GM19328 (cell line): ENCODE results near the gene ANAPC15.

Experiments
- ATAC-seq: cut with Tn5 transposase; IDR thresholded peaks from one replicate; pipeline ENCODE4 v1.9.1; 2021; ENCODE audit warnings: mild to moderate bottlenecking, moderate library complexity; ENCODE audit not compliant: unreplicated experiment

Gene ANAPC15

GRCh38 chr11:72127923-72128322 lies 15.4 kb upstream of the ANAPC15 start:
- no peak for ATAC-seq

- no peak for ATAC-seq
Measured at GRCh38 chr11:72125956-72126355, 13.5 kb upstream of the ANAPC15 start.

DNA sequence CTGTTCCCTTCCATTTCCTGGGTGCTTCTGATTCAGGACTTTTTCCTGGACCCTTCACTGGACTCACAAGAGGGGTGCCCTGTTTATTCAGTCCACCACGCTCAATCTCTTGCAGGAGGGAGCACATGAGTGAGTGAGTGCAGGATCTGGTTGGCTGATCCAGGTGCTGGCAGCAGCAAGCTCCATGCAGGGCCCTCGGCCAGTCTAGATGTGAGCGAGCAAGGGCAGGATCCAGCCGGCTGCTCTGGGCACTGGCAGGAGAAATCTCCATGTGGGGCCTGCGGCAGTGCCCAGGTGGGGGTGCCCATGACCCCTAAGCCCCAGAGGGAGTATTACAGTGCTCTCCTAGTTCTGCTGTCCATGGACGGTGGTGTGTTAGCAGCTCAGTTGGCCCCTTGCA lies 11.6 kb upstream of the ANAPC15 start:
- ATAC-seq = no peak

DNA sequence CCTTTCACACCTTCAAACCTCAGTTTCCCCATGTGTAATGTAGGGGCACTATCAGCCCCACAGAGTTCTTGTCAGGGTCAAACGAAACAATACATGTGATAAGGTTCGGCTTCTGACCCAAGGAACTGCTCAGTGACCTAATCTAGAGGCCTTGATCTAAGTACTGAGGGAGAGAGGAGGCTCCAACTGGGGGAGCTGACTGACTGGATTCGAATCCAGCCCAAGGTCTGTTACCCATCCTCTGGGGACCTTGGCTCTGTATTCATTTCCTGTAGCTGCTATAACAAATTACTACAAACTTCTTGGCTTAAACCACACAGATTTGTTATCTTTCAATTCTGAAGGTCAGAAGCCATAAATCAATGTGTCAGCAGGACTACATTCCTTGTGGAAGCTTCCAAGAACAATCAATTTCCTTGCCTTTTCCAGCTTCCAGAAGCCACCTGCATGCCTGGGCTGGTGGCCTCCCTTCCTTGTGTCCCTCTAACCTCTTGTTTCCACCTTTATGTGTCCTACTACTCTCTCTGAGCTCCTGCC lies 10.7 kb upstream of the ANAPC15 start:
- no peak for ATAC-seq

DNA sequence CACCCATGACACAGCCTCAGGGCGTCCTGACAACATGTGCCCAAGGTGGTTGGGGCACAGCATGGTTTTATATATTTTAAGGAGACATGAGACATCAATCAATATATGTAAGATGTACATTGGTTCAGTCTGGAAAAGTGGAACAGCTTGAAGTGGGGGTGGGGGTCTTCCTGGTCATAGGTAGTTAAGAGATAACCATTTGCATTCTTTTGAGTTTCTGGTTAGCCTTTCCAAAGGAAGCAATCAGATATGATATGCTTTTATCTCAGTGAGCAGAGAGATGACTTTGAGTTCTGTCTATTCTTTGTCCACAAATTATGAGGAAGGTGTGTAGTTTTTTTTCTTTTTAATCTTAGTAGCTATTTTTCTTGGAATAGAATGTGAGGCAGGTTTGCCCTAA lies 10.1 kb upstream of the ANAPC15 start:
- no peak for ATAC-seq

DNA sequence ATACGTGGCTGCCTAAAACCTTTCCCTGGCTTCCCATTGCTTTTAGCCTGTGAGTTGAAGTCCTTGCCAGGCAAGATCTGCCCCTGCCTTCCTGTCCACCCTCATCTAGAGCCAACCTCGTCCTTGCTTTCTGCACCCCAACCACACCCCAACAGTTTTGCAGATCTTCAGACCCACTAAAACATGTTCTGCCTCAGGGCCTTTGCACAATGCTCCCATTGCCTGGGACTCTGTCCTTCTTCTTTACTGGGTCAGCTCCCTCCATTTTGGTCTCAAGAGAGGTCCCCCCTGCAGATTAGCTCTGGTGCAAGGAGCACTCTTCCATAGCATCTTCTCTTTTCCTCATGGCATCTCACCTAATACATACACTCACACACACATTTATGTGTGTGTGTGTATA lies 8.4 kb upstream of the ANAPC15 start:
- no peak for ATAC-seq

DNA sequence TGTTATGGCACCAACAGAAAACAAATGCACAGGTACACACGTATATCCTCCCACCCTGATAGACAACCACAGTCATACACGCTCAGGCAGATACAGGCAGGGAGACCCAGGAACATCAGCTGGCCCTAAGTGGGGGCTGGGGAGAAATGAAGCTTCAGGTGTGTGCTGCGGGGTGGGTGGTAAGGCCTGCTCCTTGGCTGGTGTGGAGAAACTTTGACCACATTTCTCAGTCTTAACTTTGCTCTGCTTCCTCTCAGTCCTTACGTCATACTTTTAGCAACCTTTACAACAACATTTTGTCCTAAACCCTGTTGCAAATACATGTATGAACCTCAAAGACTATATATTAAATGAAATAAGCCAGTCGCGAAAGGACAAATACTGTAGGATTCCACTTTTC lies 6.7 kb upstream of the ANAPC15 start:
- ATAC-seq = no peak

DNA sequence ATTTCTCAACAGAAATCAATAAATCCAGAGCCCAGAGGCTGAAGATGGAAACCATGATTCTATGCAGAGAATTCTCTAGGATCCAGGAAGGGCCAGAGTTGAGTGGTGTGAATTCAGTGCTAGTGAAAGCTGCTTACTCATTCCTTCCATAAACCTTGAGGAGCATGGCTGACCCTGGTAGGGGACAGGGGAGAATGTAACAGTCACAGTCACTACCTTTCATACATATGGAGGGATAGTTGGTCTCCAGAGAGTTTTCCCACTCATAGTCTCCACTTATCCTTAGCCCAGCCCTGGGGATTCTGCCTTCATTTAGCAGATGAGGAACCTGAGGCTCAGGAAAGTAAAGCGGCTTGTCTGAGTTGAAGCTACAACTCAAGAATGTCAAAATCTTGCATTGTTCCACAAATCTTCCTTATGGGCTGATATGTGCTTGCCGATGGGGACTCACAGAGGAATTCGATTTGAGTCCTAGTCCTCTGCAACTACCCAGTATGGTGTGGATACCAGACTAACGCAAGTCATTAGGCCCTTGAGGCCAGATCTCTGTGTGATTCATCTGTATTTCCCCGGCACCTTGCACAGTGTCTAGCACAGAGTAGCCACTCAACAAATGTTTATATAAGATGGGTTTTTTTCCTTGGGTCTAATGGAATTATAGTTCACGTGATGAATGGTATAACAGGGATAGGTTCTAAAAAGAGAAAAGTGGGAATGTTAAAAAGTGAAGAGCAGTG lies 3.7 kb upstream of the ANAPC15 start:
- ATAC-seq = no peak

DNA sequence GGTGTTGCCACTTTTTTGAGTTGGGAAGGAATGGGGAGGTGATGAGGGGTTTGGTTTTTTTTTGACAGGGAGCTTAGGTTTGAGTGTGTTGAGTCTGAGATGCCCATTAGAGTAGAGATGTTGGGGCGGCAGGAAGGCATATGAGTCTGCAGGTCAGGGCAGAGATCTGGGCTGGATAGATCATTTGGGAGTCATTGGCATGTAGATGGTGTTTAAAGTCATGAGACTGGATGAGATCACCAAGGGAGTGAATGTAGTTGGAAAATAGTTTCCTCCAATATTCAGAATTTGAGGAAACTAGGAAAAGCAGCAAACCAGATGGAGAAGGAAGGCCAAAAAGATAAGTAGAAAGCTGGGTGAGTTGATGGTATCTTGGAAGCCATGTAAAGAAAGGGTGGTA lies 2.1 kb upstream of the ANAPC15 start:
- ATAC-seq = no peak

GRCh38 chr11:72112978-72113808 lies 698 bp upstream of the ANAPC15 start:
- no peak for ATAC-seq

DNA sequence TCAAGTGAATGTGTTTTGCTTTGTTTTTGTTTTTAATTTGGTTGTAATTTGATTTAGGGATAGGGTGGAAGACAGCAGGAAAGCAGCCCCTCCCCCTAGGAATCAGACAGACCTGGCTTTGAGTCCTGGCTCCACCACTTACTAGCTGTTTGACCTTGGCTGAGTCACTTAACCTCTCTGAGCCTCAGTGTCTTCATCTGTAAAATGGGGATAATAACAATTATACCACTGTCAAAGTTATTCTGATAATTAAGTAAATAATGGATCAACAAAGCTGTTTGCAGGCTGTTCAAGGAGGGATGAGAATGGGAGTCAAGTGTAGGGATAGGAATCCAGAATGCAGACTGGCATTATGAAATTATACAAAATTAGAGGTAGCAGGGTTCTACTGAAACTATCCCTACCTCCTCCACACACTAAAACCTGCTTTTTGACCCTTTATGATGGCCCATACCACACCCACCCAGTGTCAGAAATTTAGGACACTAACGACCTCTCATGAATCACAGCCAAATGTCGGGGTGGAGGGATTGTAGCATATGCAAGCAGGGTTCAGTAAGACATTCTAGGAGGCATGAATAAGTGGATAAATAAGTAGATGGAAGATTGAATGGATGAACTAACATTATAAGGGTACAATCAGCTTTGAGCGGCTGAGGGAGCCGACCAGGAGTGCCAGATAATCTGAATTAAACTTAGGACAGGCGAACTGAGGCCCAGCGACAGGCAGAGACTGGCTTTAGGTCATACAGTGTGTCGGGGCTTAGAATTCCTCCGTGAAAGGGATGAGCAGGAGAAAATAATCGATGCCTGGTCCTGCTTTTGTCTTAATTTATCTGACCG lies 974 bp downstream of the ANAPC15 start:
- peak; percentile 2 for ATAC-seq

GRCh38 chr11:72105888-72106287 lies 6.6 kb downstream of the ANAPC15 start, which contains the start of gene TOMT:
Gene TOMT, plus strand, starts transcription at chr11:72105924. Its CDS starts 28 bp downstream, at chr11:72105952.
- ATAC-seq = no peak

- ATAC-seq = no peak
Measured at GRCh38 chr11:72103754-72104167, 8.7 kb downstream of the ANAPC15 start.

- peak; percentile 84 for ATAC-seq
Measured at GRCh38 chr11:72102946-72103753, 9.3 kb downstream of the ANAPC15 start, which contains the start of gene LAMTOR1. Gene LAMTOR1, minus strand, starts transcription at chr11:72103297. Its CDS starts 73 bp downstream, at chr11:72103224.

DNA sequence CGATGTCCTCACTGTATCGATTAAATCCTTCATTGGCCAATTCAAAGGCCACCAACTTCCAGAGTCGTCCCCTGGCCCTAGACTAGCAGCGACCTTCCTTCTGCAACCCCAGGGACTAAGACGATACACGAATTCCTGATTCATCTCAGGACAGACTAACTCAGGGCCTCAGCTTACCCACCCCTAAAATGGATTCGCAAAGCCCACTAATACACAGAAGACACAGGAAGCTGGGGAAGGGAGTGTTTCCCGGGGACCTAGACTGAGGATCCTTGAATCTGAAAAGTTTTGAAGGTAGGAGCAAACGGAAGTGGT lies 9.9 kb downstream of the ANAPC15 start:
- ATAC-seq = no peak

- no peak for ATAC-seq
Measured at GRCh38 chr11:72102162-72102561, 10.3 kb downstream of the ANAPC15 start.

DNA sequence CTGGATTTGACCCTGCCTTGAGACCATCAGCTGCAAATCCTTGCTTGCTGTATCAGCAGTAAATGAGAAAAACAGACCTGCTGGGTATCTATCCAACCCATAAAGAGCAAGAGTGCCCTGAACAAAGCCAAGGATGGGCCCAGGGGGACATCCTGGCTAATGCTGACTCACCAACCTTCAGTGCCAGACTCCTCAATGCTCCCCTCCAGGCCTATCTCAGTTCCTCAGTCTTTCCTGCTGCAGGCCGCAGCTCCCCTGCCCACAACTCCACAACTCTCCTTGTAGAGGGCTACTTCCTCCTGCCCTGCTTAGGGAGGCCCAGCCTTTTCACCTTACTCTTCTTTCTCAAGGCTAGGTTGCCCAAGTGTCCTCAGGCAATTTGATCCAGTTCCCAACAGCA lies 12.0 kb downstream of the ANAPC15 start:
- no peak for ATAC-seq

DNA sequence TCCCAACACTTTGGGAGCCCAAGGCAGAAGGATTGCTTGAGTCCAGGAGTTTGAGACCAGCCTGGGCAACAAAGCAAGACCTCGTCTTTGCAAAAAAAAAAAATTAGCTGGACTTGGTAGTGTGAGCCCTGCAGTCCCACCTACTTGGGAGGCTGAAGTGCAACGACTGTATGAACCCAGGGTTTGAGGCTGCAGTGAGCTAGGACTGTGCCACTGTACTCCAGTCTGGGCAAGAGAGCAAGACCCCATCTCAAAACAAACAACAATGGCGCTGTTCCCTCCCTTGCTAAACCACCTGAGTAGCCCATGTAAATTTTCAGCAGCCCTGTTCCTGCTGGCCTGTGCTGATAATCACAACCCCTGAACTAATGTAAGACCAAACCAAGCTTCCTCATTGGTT lies 12.5 kb downstream of the ANAPC15 start:
- ATAC-seq = no peak

GRCh38 chr11:72098741-72099140 lies 13.8 kb downstream of the ANAPC15 start:
- ATAC-seq = no peak

DNA sequence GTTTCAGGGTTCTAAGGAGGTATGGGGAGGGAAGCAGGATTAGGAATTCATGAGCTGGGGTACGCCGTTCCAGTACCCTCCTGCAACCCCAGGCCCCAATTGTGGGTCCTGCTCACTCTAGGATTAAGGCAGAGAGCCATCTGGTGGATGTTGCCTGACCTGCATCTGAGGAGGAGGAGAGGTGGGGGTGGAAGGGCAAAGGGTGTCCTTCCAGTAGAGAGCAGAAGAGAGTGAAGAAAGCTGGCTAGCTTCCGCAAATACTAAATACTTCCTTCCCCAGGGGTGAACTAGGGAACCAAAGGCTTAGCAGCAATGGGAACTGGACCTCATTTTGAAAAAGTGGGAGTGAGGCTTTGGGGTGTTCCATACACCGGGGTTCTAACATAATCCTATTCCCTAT lies 21.2 kb downstream of the ANAPC15 start:
- no peak for ATAC-seq
